ENCODE data around the gene PRKAR1B. TPM values are rescaled to one million over a fixed set of nuclear protein-coding genes. Genes with fewer than 3 reads are reported as not detected.

The PRKAR1B gene
- total and polyA plus RNA-seq, 10 of the 15 experiments (the other 5 are each of a cell fraction or from before 2014, with no cell fraction given), result 1.4 to 45.6 (median 19.3) TPM

GRCh38 chr7:571096-571717, 155.9 kb downstream of the PRKAR1B start:
- FAIRE-seq (no peak), ATAC-seq (no peak), DNase-seq (ENCODE audit: low read depth, low spot score) (no peak)
- TF ChIP-seq ETV6 (conservative IDR thresholded peaks at IDR 0.05 in 1 of 2, IDR thresholded peaks at IDR 0.05 in 1 of 2; ENCODE audit: borderline replicate concordance in 1 of 2, low read depth in 1 of 2), result no peak
- TF ChIP-seq, protein P1, sequence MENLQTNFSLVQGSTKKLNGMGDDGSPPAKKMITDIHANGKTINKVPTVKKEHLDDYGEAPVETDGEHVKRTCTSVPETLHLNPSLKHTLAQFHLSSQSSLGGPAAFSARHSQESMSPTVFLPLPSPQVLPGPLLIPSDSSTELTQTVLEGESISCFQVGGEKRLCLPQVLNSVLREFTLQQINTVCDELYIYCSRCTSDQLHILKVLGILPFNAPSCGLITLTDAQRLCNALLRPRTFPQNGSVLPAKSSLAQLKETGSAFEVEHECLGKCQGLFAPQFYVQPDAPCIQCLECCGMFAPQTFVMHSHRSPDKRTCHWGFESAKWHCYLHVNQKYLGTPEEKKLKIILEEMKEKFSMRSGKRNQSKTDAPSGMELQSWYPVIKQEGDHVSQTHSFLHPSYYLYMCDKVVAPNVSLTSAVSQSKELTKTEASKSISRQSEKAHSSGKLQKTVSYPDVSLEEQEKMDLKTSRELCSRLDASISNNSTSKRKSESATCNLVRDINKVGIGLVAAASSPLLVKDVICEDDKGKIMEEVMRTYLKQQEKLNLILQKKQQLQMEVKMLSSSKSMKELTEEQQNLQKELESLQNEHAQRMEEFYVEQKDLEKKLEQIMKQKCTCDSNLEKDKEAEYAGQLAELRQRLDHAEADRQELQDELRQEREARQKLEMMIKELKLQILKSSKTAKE (IDR thresholded peaks at IDR 0.05; ENCODE audit: low read depth, poor library complexity, severe bottlenecking), result no peak
- TF ChIP-seq ATF3 (IDR thresholded peaks at IDR 0.05; ENCODE audit: borderline replicate concordance, extremely low read depth, low read depth, low read length), result no peak
- TF ChIP-seq JUNB (IDR thresholded peaks at IDR 0.05), result no peak
- no peak for TF ChIP-seq TBL1XR1 (IDR thresholded peaks at IDR 0.05; ENCODE audit: low read depth, low read length)
- no peak for TF ChIP-seq NFYB (IDR thresholded peaks at IDR 0.05; ENCODE audit: insufficient read depth, low read depth, low read length)
- TF ChIP-seq LARP7 (IDR thresholded peaks at IDR 0.05), result no peak
- TF ChIP-seq SMAD1 (IDR thresholded peaks at IDR 0.05; ENCODE audit: low read depth, partially characterized antibody), result no peak
- no peak for TF ChIP-seq ASH2L (IDR thresholded peaks at IDR 0.05; ENCODE audit: borderline replicate concordance, low read depth)
- TF ChIP-seq CBX3 (IDR thresholded peaks at IDR 0.05; ENCODE audit: borderline replicate concordance, low read depth), result no peak
- no peak for TF ChIP-seq ZZZ3 (IDR thresholded peaks at IDR 0.05; ENCODE audit: control insufficient read depth, insufficient read length, low read depth)
- no peak for TF ChIP-seq KAT2A (conservative IDR thresholded peaks at IDR 0.05; ENCODE audit: control insufficient read depth, low read depth, low read length)
- TF ChIP-seq NFXL1 (IDR thresholded peaks at IDR 0.05; ENCODE audit: borderline replicate concordance), result no peak
- TF ChIP-seq SUPT20H (IDR thresholded peaks at IDR 0.05; ENCODE audit: borderline replicate concordance, control insufficient read depth, low read depth, low read length), result no peak
- Histone ChIP-seq H3K4me3 (no peak overlapping the region), H3K4me1 (ENCODE audit: control insufficient read depth, insufficient read depth, low read length) (no peaks in the 10 kb centered on the region), H3K79me2 (ENCODE audit: control insufficient read depth, insufficient read depth, low read length) (no peaks in the 10 kb centered on the region), H3K4me2 (ENCODE audit: control insufficient read depth, insufficient read depth) (no peak overlapping the region), H2AFZ (ENCODE audit: control insufficient read depth, low read depth, low read length) (no peak overlapping the region), H3K27ac (ENCODE audit: control insufficient read depth, insufficient read depth) (no peak overlapping the region), H3K36me3 (ENCODE audit: control insufficient read depth in 2 of 2, insufficient read depth in 2 of 2, low read length in 1 of 2) (no peaks in the 10 kb centered on the region), H3K27me3 (replicated peaks in 1 of 2; ENCODE audit: control insufficient read depth in 2 of 2, insufficient read depth in 2 of 2, low read length in 1 of 2) (no peaks in the 10 kb centered on the region), H4K20me1 (ENCODE audit: control insufficient read depth, insufficient read depth) (no peaks in the 10 kb centered on the region), H3K9ac (ENCODE audit: control insufficient read depth, insufficient read depth, low read length) (no peak overlapping the region), H3K9me3 (replicated peaks; ENCODE audit: control insufficient read depth, insufficient read depth, low read length) (no peaks in the 10 kb centered on the region; the same call in 1 of the 3 replicates)
- in situ Hi-C loops (cut with MboI), result no loop called here
- WGBS (ENCODE audit: insufficient coverage, insufficient replicate concordance, low lambda C conversion rate, missing lambda C conversion rate), result 92% methylated on average over 28 of the region's 33 CpGs
- intact Hi-C loops (cut with micrococcal nuclease; ENCODE audit: unreplicated experiment), result no loop called here
- SMC1A ChIA-PET (ENCODE audit: uncharacterized antibody, unreplicated experiment), result no interaction called here
- RAD21 ChIA-PET (ENCODE audit: unreplicated experiment), result no interaction called here
- no TSS peak for BruUV-seq (replicated peaks)
- POLR2A ChIA-PET, result no interaction called here
- CTCF ChIA-PET, result no interaction called here

Measured in GM12878 (cell line).